Heart left ventricle (tissue), 16 donors: ENCODE measurements around the gene MAPK4. TPM values are rescaled to one million over a fixed set of nuclear protein-coding genes. Genes with fewer than 3 reads are reported as not detected.

Source experiments
- ATAC-seq, 4 donors: fragments of 200-7000 bp; cut with Tn5 transposase; one replicate each; pipeline ENCODE4 v1.9.1; 2020 to 2022; ENCODE audit warnings: moderate library complexity in 4 of 4, mild to moderate bottlenecking in 3 of 4, moderate number of reproducible peaks in 1 of 4
- DNase-seq, 5 donors: peaks; one replicate each; pipeline ENCODE4 v3.0.0-alpha.2; 2020
- H3K27ac ChIP-seq, 12 donors: fragments of 200-600 bp; sonication (generic) in 4 of 12; one replicate each; pipeline versions ENCODE4 v1.5.0 to v1.8.0; 2016 to 2022; ENCODE audit warnings: mild to moderate bottlenecking in 2 of 12
- H3K27me3 ChIP-seq, 9 donors: fragments of 200-600 bp; sonication (generic) in 2 of 9; one replicate each; pipeline versions ENCODE4 v1.5.1 to v1.8.0; 2016 to 2022; ENCODE audit warnings: mild to moderate bottlenecking in 3 of 9
- H3K36me3 ChIP-seq, 9 donors: fragments of 200-600 bp; sonication (generic) in 2 of 9; one replicate each; pipeline versions ENCODE4 v1.5.0 to v1.8.0; 2018 to 2022; ENCODE audit warnings: mild to moderate bottlenecking in 2 of 9
- H3K4me1 ChIP-seq, 12 donors: fragments of 200-600 bp; sonication (generic) in 4 of 12; one replicate each; pipeline versions ENCODE4 v1.5.0 to v1.8.0; 2016 to 2022; ENCODE audit warnings: mild to moderate bottlenecking in 3 of 12
- H3K4me3 ChIP-seq, 12 donors: fragments of 200-600 bp; sonication (generic) in 4 of 12; one replicate each; pipeline versions ENCODE4 v1.5.0 to v1.8.0; 2017 to 2022; ENCODE audit warnings: mild to moderate bottlenecking in 9 of 12, moderate library complexity in 4 of 12
- H3K9me3 ChIP-seq, 12 donors: fragments of 200-600 bp; sonication (generic) in 4 of 12; one replicate each; pipeline versions ENCODE4 v1.5.0 to v1.8.0; 2016 to 2022; ENCODE audit warnings: mild to moderate bottlenecking in 1 of 12
- CTCF ChIP-seq, 12 donors: fragments of 200-600 bp; sonication (generic) in 4 of 12; IDR thresholded peaks; one replicate each; pipeline versions ENCODE4 v1.5.0 to v1.8.0; 2018 to 2022; ENCODE audit warnings: antibody characterized with exemption in 12 of 12, mild to moderate bottlenecking in 5 of 12
- POLR2A ChIP-seq, 2 donors: fragments of 450-650 bp; IDR thresholded peaks; one replicate each; pipeline ENCODE4 v1.6.1; 2017; ENCODE audit warnings: antibody characterized with exemption in 2 of 2, mild to moderate bottlenecking in 2 of 2, moderate library complexity in 2 of 2
- WGBS, 4 donors: extraction: QIAGEN DNeasy Blood & Tissue Kit in 2 of 4; methylation state at CpG; one replicate each; pipeline versions ENCODE4 v1.1.5 to v1.1.7; 2013 to 2018; 5-methylcytosine and 5-hydroxymethylcytosine counted together
- intact Hi-C, 10 donors: fragments of 100-400 bp; cut with DNase I; formaldehyde crosslinking; loops; one replicate each; pipeline versions ENCODE4 v1.11.1 to v1.14.2; 2022
- polyA plus RNA-seq, 2 donors: library from polyadenylated mRNA; stranded (reverse); fragments of 200-250 nt; gene quantifications; one replicate each; pipeline ENCODE4 v1.2.3, GENCODE V29; 2013
- total RNA-seq, 9 donors: library from RNA; depleted of rRNA in 2 of 9; stranded (reverse); fragments of >200 nt in 2 of 9; fragmentation: NEBNext Ultra II Directional in 3 of 9; extraction: Animal tissue kit (Norgen Biotek cat#: 25700) in 3 of 9; gene quantifications; one replicate each; pipeline versions ENCODE4 v1.1.0 to v1.2.4, GENCODE V29; 2016 to 2023
- donor health status: ischemic (EF 13 %, LVEDD 7.1; RV severe dilation, severe dysfunction).
- donor health status: healthy with polysubstance abuse.
- donor health status: DM: no; HTN: yes; CAD: no.
- donor health status: DM: no; HTN: no; CAD: no.
- donor health status: ischemic (EF 25% LVEDD 6.9; RV normal size, moderate dysfunction).
- donor health status: ischemic (EF 25% LVEDD 5.7; RV mildly dilated, moderate dysfunction).
- donor health status: healthy.
- donor health status: DM: yes; HTN: yes; CAD: no.
- donor health status: ischemic (EF 35%, LVEDD 5.7; RV mildly dilated, moderate dysfunction).
- donor health status: nonischemic (EF 11% LVEDD 7.7; RV severe dilation, severe dysfunction).
- donor health status: DM: yes; HTN: yes; CAD: no.
- donor health status: PGD.
- donor health status: ischemic (EF 29% LVEDD 5.4; RV normal size, mild dysfunction).
- donor health status: nonischemic (EF 23%, LVEDD 6.1; RV moderate dilation, normal function).

Gene MAPK4
- total and polyA plus RNA-seq, 11 donors: 8.5 to 169 (median 30.1) TPM

DNA sequence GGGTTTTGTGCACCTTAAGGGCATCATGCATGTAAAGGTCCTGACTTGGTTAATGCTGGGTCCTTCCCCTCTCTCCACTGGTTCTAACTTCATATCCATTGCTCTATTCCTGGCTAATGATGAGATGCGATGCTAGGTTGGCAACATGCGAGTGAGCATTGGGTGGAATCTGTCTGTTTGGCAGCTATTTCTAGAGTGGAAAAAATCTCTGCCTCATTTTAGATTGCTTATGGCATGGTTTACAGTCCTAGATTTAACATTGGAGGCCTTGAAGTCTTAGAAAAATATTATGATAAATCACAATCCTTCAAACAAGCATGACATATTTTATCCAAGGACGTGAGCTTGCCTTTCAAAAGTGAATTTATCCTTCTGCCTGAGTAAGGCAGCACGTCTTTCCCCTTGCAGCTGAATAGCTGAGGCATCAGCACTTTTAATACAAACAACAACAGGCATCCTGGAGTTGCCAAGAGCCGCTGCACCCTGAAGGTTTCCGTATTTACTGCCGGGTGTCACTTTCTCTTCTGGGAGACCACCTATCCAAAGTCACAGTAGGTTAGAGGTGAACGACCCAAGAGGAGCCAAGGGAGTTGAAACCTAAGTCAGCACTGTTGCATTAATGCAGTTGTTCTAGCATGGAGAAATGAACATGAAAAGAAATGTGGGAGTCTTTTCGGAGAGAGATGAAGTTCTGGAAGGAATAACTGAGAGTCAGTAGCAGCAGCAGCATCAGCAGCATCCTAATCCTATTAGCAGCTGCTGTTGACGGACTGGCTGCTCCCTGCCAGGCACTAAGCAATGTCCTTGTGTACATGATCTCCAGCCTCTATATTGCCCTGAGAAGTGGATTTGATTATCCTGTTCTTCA, 78.4 kb downstream of the MAPK4 start:
- intact Hi-C loops: no loop called here
- WGBS, 4 donors: 57 to 70% (median 58%) methylated on average over 10 of the region's 10 CpGs
- peaks cover 0 to 44% (median 5%) of the 10 kb centered on the region in 12 donors for H3K4me1 ChIP-seq
- TF ChIP-seq CTCF (IDR thresholded peaks at IDR 0.05) (no peak), POLR2A (IDR thresholded peaks at IDR 0.05) (no peak)
- no peak for DNase-seq
- H3K27ac ChIP-seq: peak overlapping the region in 7 of 12 donors; percentile 10 to 66 (median 40)
- H3K36me3 ChIP-seq: no peaks in the 10 kb centered on the region
- H3K4me3 ChIP-seq: no peak overlapping the region
- ATAC-seq: peak; percentile 23 to 74 (median 54)
- no peaks in the 10 kb centered on the region for H3K27me3 ChIP-seq
- no peaks in the 10 kb centered on the region for H3K9me3 ChIP-seq

DNA sequence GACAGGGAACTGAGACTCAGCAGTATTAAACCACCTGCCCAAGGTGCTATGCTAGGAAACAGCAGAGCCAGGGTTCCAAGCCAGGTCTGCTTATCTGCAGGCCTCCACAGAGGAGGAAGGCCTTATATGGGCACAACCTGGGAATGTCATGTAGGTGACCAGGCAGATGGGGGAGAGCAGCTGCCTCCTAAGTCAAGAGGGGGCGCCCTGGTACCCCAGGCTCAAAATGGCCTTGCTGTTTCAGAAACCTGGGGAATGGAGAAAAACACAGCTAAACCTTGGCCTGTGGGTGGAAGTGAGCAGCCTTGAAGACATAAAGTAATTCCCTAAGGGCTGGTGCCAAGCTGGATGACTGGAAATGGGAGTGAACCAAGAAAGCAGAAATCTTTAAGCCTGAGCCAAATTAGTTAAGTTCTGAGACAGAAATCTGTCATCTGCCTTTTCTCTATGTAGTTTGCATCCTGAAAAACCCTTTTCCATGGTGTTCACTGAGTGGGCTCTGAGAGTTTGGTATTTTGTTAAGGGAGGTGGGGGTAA, 79.1 kb downstream of the MAPK4 start:
- TF ChIP-seq POLR2A (IDR thresholded peaks at IDR 0.05) (no peak), CTCF (IDR thresholded peaks at IDR 0.05) (no peak)
- H3K9me3 ChIP-seq: no peaks in the 10 kb centered on the region
- 82 to 100% (median 91%) methylated on average over 1 of the region's 1 CpG for WGBS, 4 donors
- DNase-seq (no peak), ATAC-seq (no peak)
- H3K4me1 ChIP-seq: peaks cover 0 to 44% (median 5%) of the 10 kb centered on the region in 12 donors
- intact Hi-C loops: no loop called here
- H3K36me3 ChIP-seq: no peaks in the 10 kb centered on the region
- no peaks in the 10 kb centered on the region for H3K27me3 ChIP-seq
- no peak overlapping the region for H3K4me3 ChIP-seq
- H3K27ac ChIP-seq: peak overlapping the region in 3 of 12 donors; percentile 46 to 66 (median 52)

DNA sequence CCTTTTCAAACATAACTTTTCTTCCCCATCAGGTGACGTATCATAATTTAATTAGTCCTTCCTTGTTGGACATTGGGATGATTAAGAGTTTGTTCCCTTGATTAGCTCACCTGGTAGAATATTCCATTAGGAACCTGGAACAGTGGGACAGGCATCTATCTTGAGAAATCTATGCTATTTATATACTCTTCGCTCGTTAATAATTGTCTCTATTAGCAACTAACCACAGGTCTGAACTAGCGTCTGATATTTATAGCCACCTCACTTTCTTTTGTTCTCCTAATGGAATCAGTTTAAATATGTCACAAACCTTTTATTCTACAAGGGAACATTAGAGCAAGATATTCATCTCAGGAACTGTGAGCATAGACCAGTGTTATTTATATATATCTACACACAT, 79.8 kb downstream of the MAPK4 start:
- H3K4me1 ChIP-seq: peaks cover 0 to 44% (median 5%) of the 10 kb centered on the region in 12 donors
- DNase-seq (no peak), ATAC-seq (no peak)
- no peak overlapping the region for H3K27ac ChIP-seq
- TF ChIP-seq CTCF (IDR thresholded peaks at IDR 0.05): no peak
- no peaks in the 10 kb centered on the region for H3K27me3 ChIP-seq
- H3K4me3 ChIP-seq: no peak overlapping the region
- WGBS, 4 donors: 55 to 77% (median 70%) methylated on average over 4 of the region's 4 CpGs
- no peaks in the 10 kb centered on the region for H3K36me3 ChIP-seq
- intact Hi-C loops: loop anchor here in 2 of 10 donors (10.0 kb wide), 2 partner anchors 75 to 465 kb away; partner anchors contain the start of gene MAPK4 (in 1 of the 2)
- no peaks in the 10 kb centered on the region for H3K9me3 ChIP-seq

DNA sequence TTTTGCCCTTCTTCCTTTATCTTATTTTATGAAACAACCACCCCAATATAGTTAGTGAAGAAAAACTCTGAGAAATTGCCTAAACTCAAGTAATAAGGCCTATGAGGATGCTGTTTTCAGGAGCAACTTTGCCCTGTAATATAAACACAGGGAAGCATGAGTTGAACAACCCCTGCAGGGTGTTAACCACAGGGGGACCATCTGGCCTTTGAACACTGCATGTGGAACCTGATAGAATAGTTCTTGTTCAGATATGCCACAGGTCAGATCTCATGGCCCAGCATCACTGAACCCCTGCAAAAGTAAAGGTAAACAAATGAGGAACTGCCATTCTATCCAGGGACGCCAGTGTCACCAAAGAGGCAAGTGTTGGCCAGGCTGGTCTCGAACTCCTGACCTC, 82.6 kb downstream of the MAPK4 start:
- no peak for ATAC-seq
- WGBS, 4 donors: 82 to 91% (median 85%) methylated on average over 2 of the region's 2 CpGs
- Histone ChIP-seq H3K4me1 (peaks cover 0 to 28% (median 2%) of the 10 kb centered on the region in 12 donors), H3K27me3 (no peaks in the 10 kb centered on the region), H3K9me3 (no peaks in the 10 kb centered on the region), H3K4me3 (no peak overlapping the region), H3K27ac (no peak overlapping the region), H3K36me3 (no peaks in the 10 kb centered on the region)
- TF ChIP-seq CTCF (IDR thresholded peaks at IDR 0.05) (no peak), POLR2A (IDR thresholded peaks at IDR 0.05) (no peak)
- intact Hi-C loops: loop anchor here in 2 of 10 donors (10.0 kb wide), 2 partner anchors 78 to 468 kb away; partner anchors contain the start of gene MAPK4 (in 1 of the 2)
- no peak for DNase-seq
